ENCODE measurements around the gene WRAP53. TPM values are rescaled to one million over a fixed set of nuclear protein-coding genes. Genes with fewer than 3 reads are reported as not detected.

WRAP53 gene
- total RNA-seq, 1 experiment from 2014 or later = 15.2 TPM

GRCh38 chr17:7677388-7678067 lies 10.7 kb upstream of the WRAP53 start:
- H3K36me3 Mint-ChIP-seq (ENCODE audit: insufficient read depth, unreplicated experiment) = peaks cover 41% of the 10 kb centered on the region
- peaks cover 10% of the 10 kb centered on the region for H3K9me3 Mint-ChIP-seq (ENCODE audit: unreplicated experiment)
- no peaks in the 10 kb centered on the region for H3K4me1 Mint-ChIP-seq (ENCODE audit: low read depth, unreplicated experiment)
- H3K27me3 Mint-ChIP-seq (ENCODE audit: insufficient read depth, unreplicated experiment) = no peaks in the 10 kb centered on the region
- no peak for TF ChIP-seq CTCF (IDR thresholded peaks at IDR 0.05; ENCODE audit: insufficient read depth in 1 of 2, low read depth in 1 of 2, low read length in 1 of 2, severe bottlenecking in 1 of 2, unreplicated experiment in 1 of 2)
- H3K27me3 ChIP-seq (replicated peaks; ENCODE audit: control insufficient read depth, insufficient read depth, low read length) = no peaks in the 10 kb centered on the region
- intact Hi-C loops (cut with micrococcal nuclease; ENCODE audit: unreplicated experiment) = no loop called here
- no TSS peak for BruUV-seq (replicated peaks)
- H3K4me3 Mint-ChIP-seq (ENCODE audit: unreplicated experiment) = no peak overlapping the region
- no peak overlapping the region for H3K27ac Mint-ChIP-seq (ENCODE audit: unreplicated experiment)
- ChIA-PET POLR2A (no interaction called here), CTCF (no interaction called here)
- no peaks in the 10 kb centered on the region for H3K9me3 ChIP-seq
- no peaks in the 10 kb centered on the region for H3K4me1 ChIP-seq
- no peak overlapping the region for H3K4me3 ChIP-seq (ENCODE audit: low read depth, low read length)
- H3K36me3 ChIP-seq (ENCODE audit: control insufficient read depth, insufficient read depth, low read length) = no peaks in the 10 kb centered on the region; the same call in 1 of the 2 replicates
- DNase-seq = no peak

- POLR2A ChIA-PET = interaction anchor here (1.7 to 3.5 kb wide), 2 partner anchors 34 to 57 kb away, joined by 6 to 24 read pairs; partner anchors contain the start of genes ATP1B2 and SAT2
- CTCF ChIA-PET = interaction anchor here (0.5 kb wide), 1 partner anchor 245 kb away, joined by 4 read pairs; no protein-coding TSS in a partner anchor
- no peaks in the 10 kb centered on the region for H3K27me3 Mint-ChIP-seq (ENCODE audit: insufficient read depth, unreplicated experiment)
- no peaks in the 10 kb centered on the region for H3K4me1 Mint-ChIP-seq (ENCODE audit: low read depth, unreplicated experiment)
- peaks cover 29% of the 10 kb centered on the region for H3K36me3 Mint-ChIP-seq (ENCODE audit: insufficient read depth, unreplicated experiment)
- DNase-seq = no peak
- Histone ChIP-seq H3K4me1 (0 out of 2 replicates have a peak, but pooled peaks cover 6% of the 10 kb centered on the region), H3K36me3 (ENCODE audit: control insufficient read depth, insufficient read depth, low read length) (no peaks in the 10 kb centered on the region), H3K9me3 (no peaks in the 10 kb centered on the region), H3K4me3 (ENCODE audit: low read depth, low read length) (peak overlapping the region; percentile 82), H3K27me3 (replicated peaks; ENCODE audit: control insufficient read depth, insufficient read depth, low read length) (no peaks in the 10 kb centered on the region)
- no TSS peak for BruUV-seq (replicated peaks)
- TF ChIP-seq CTCF (IDR thresholded peaks at IDR 0.05; ENCODE audit: insufficient read depth in 1 of 2, low read depth in 1 of 2, low read length in 1 of 2, severe bottlenecking in 1 of 2, unreplicated experiment in 1 of 2) = no peak
- peak overlapping the region; percentile 100 for H3K27ac Mint-ChIP-seq (ENCODE audit: unreplicated experiment)
- intact Hi-C loops (cut with micrococcal nuclease; ENCODE audit: unreplicated experiment) = loop anchor here (5.0 kb wide), 1 partner anchor 248 kb away; the partner anchor contains the start of genes FGF11 and TMEM102
- H3K4me3 Mint-ChIP-seq (ENCODE audit: unreplicated experiment) = peak overlapping the region; percentile 91
- H3K9me3 Mint-ChIP-seq (ENCODE audit: unreplicated experiment) = no peaks in the 10 kb centered on the region
Observed at GRCh38 chr17:7684851-7685532, 3.3 kb upstream of the WRAP53 start.

- no peaks in the 10 kb centered on the region for H3K4me1 Mint-ChIP-seq (ENCODE audit: low read depth, unreplicated experiment)
- H3K9me3 Mint-ChIP-seq (ENCODE audit: unreplicated experiment) = no peaks in the 10 kb centered on the region
- Histone ChIP-seq H3K4me3 (ENCODE audit: low read depth, low read length) (peak overlapping the region; percentile 82), H3K27me3 (replicated peaks; ENCODE audit: control insufficient read depth, insufficient read depth, low read length) (no peaks in the 10 kb centered on the region), H3K4me1 (0 out of 2 replicates have a peak, but pooled peaks cover 6% of the 10 kb centered on the region), H3K9me3 (no peaks in the 10 kb centered on the region), H3K36me3 (ENCODE audit: control insufficient read depth, insufficient read depth, low read length) (no peaks in the 10 kb centered on the region)
- CTCF ChIA-PET = interaction anchor here (0.5 kb wide), 1 partner anchor 120 kb away, joined by 5 read pairs; no protein-coding TSS in a partner anchor
- peaks cover 29% of the 10 kb centered on the region for H3K36me3 Mint-ChIP-seq (ENCODE audit: insufficient read depth, unreplicated experiment)
- TF ChIP-seq CTCF (IDR thresholded peaks at IDR 0.05; ENCODE audit: insufficient read depth in 1 of 2, low read depth in 1 of 2, low read length in 1 of 2, severe bottlenecking in 1 of 2, unreplicated experiment in 1 of 2) = no peak
- H3K27ac Mint-ChIP-seq (ENCODE audit: unreplicated experiment) = peak overlapping the region; percentile 100
- intact Hi-C loops (cut with micrococcal nuclease; ENCODE audit: unreplicated experiment) = loop anchor here (5.0 kb wide), 1 partner anchor 248 kb away; the partner anchor contains the start of genes FGF11 and TMEM102
- POLR2A ChIA-PET = interaction anchor here (0.6 to 3.5 kb wide), 8 partner anchors 24 to 202 kb away, joined by 3 to 24 read pairs (median 6); partner anchors contain the start of genes ATP1B2, MPDU1, POLR2A and SAT2
- peak; percentile 87 to 89 for DNase-seq
- BruUV-seq (replicated peaks) = no TSS peak
- H3K4me3 Mint-ChIP-seq (ENCODE audit: unreplicated experiment) = peak overlapping the region; percentile 91
- no peaks in the 10 kb centered on the region for H3K27me3 Mint-ChIP-seq (ENCODE audit: insufficient read depth, unreplicated experiment)
Observed at GRCh38 chr17:7685533-7686221, 2.6 kb upstream of the WRAP53 start.

Data from Caco-2 (cell line).